T-cell (primary cell): ENCODE results near the gene LBX1. TPM values are rescaled to one million over a fixed set of nuclear protein-coding genes. Genes with fewer than 3 reads are reported as not detected.

Experiments
- ATAC-seq, 4 experiments: fragments of 200-7000 bp in 3 of 4; fragments of 150-1000 bp in 1 of 4; cut with Tn5 transposase; replicated peaks in 1 of 4; 1 replicate in 3 of 4; 2 replicates in 1 of 4; pipeline ENCODE4 v1.10.0; 2021; ENCODE audit warnings: moderate library complexity in 3 of 4, mild to moderate bottlenecking in 2 of 4, moderate number of reproducible peaks in 1 of 4
- CTCF ChIA-PET, 2 donors: fragments of 300-600 bp; sonication (Branson Sonifier 250); formaldehyde crosslinking; loops; one replicate each; lab custom pipeline; 2022; ENCODE audit warnings: antibody characterized with exemption in 2 of 2; lab: Charles Lee
- POLR2A ChIA-PET, 2 donors: fragments of 300-600 bp; sonication (Branson Sonifier 250); formaldehyde crosslinking; loops; one replicate each; lab custom pipeline; 2022; ENCODE audit warnings: antibody characterized with exemption in 2 of 2; lab: Charles Lee
- DNase-seq, 35 experiments: peaks; one replicate each; pipeline versions ENCODE4 v3.0.0 to v3.0.0-alpha.2; 2013 to 2023
- H3K27ac ChIP-seq: one replicate; pipeline ENCODE4 v1.5.1; 2013; ENCODE audit warnings: low read length
- H3K27me3 ChIP-seq, 2 experiments: replicated peaks in 1 of 2; 1 replicate in 1 of 2; 2 replicates in 1 of 2; pipeline versions ENCODE4 v1.6.1 to v1.7.0; 2013; ENCODE audit warnings: low read length in 1 of 2, mixed read lengths in 1 of 2; ENCODE audit not compliant: control insufficient read depth in 2 of 2, insufficient read depth in 2 of 2; ENCODE audit errors: extremely low read depth in 1 of 2
- H3K36me3 ChIP-seq, 2 donors: 1 replicate in 1 of 2; 2 replicates in 1 of 2; pipeline versions ENCODE4 v1.6.1 to v1.7.0; 2013; ENCODE audit warnings: low read length in 1 of 2; ENCODE audit not compliant: control insufficient read depth in 2 of 2, insufficient read depth in 1 of 2; ENCODE audit errors: extremely low read depth in 1 of 2
- H3K4me1 ChIP-seq, 2 experiments: 1 replicate in 1 of 2; 2 replicates in 1 of 2; pipeline versions ENCODE4 v1.6.1 to v1.7.0; 2013; ENCODE audit warnings: low read length in 2 of 2, mixed read lengths in 1 of 2; ENCODE audit not compliant: insufficient read depth in 2 of 2, control insufficient read depth in 1 of 2; ENCODE audit errors: extremely low read depth in 1 of 2
- H3K4me3 ChIP-seq, 2 donors: 1 replicate in 1 of 2; 2 replicates in 1 of 2; pipeline versions ENCODE4 v1.5.1 to v1.7.0; 2013; ENCODE audit warnings: mild to moderate bottlenecking in 2 of 2, low read length in 1 of 2, moderate library complexity in 1 of 2; ENCODE audit not compliant: control insufficient read depth in 1 of 2; ENCODE audit errors: extremely low read depth in 1 of 2
- H3K9me3 ChIP-seq: 2 replicates; pipeline ENCODE4 v1.7.0; 2013
- H3K27ac Mint-ChIP-seq, 2 donors: one replicate each; pipeline ENCODE4 v1.8.0; 2020 to 2021; ENCODE audit warnings: mild to moderate bottlenecking in 2 of 2, mixed read lengths in 2 of 2
- H3K27me3 Mint-ChIP-seq, 2 donors: one replicate each; pipeline ENCODE4 v1.8.0; 2021 to 2022; ENCODE audit warnings: mixed read lengths in 2 of 2
- H3K36me3 Mint-ChIP-seq: one replicate; pipeline ENCODE4 v1.8.0; 2021; ENCODE audit warnings: mixed read lengths
- H3K4me1 Mint-ChIP-seq, 3 donors: one replicate each; pipeline ENCODE4 v1.8.0; 2020 to 2022; ENCODE audit warnings: mixed read lengths in 3 of 3, mild to moderate bottlenecking in 1 of 3
- H3K4me3 Mint-ChIP-seq, 3 donors: one replicate each; pipeline ENCODE4 v1.8.0; 2020 to 2022; ENCODE audit warnings: mild to moderate bottlenecking in 3 of 3, mixed read lengths in 3 of 3, moderate library complexity in 3 of 3
- H3K9me3 Mint-ChIP-seq, 3 donors: one replicate each; pipeline ENCODE4 v1.8.0; 2020 to 2022; ENCODE audit warnings: mixed read lengths in 3 of 3
- WGBS: methylation state at CpG from one replicate; pipeline ENCODE4 v1.1.5; 2013; ENCODE audit warnings: missing lambda C conversion rate; ENCODE audit not compliant: insufficient coverage; 5-methylcytosine and 5-hydroxymethylcytosine counted together
- total RNA-seq, 35 experiments: library from RNA in 6 of 35; stranded (reverse) in 6 of 35; fragments of 120-200 nt in 1 of 35; gene quantifications; one replicate each; pipeline versions ENCODE4 v1.2.1 to v1.2.4 and lab custom pipeline; 2013 to 2026

LBX1 gene
- total RNA-seq, 5 donors from 2014 or later (not counting 1 experiment from before 2014, with no cell fraction given): not detected

DNA sequence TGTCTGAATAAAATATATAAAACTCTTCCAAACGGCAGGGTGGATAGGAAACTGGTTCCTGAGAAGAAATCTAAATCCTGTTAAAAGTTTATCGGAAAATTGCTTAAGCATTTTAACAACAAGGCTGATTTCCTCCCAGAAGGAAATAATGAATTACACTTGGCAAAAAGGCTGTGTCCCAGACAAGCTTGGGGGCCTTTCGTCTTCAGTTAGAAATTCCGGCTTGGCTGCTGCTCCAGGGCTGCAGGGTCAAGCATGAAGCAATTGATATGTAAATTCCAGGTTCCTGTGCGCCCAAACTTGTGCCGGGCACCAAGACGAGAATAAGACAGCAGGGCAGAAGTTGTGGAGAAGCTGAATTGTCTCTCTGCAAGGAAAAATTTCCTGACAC lies 38.0 kb upstream of the LBX1 start:
- Mint-ChIP-seq H3K4me1 (peaks cover under 1 to 4% (median 1%) of the 10 kb centered on the region in 3 donors), H3K27ac (no peak overlapping the region), H3K36me3 (no peaks in the 10 kb centered on the region), H3K9me3 (no peaks in the 10 kb centered on the region), H3K4me3 (no peak overlapping the region), H3K27me3 (peaks cover 29 to 33% of the 10 kb centered on the region in 2 donors)
- DNase-seq (no peak), ATAC-seq (no peak)
- H3K27me3 ChIP-seq: peaks cover 0 to 52% of the 10 kb centered on the region in 2 experiments
- POLR2A ChIA-PET: interaction anchor here in 1 of 2 donors (0.6 kb wide), 1 partner anchor 467 kb away, joined by 4 read pairs; no protein-coding TSS in a partner anchor
- CTCF ChIA-PET: interaction anchor here in 1 of 2 donors (0.8 to 1.2 kb wide), 2 partner anchors 15 to 177 kb away, joined by 3 read pairs; no protein-coding TSS in a partner anchor
- no peak overlapping the region for H3K27ac ChIP-seq
- no peak overlapping the region for H3K4me3 ChIP-seq
- no peaks in the 10 kb centered on the region for H3K36me3 ChIP-seq
- 94% methylated on average over 6 of the region's 7 CpGs for WGBS
- H3K4me1 ChIP-seq: no peaks in the 10 kb centered on the region
- no peaks in the 10 kb centered on the region for H3K9me3 ChIP-seq

DNA sequence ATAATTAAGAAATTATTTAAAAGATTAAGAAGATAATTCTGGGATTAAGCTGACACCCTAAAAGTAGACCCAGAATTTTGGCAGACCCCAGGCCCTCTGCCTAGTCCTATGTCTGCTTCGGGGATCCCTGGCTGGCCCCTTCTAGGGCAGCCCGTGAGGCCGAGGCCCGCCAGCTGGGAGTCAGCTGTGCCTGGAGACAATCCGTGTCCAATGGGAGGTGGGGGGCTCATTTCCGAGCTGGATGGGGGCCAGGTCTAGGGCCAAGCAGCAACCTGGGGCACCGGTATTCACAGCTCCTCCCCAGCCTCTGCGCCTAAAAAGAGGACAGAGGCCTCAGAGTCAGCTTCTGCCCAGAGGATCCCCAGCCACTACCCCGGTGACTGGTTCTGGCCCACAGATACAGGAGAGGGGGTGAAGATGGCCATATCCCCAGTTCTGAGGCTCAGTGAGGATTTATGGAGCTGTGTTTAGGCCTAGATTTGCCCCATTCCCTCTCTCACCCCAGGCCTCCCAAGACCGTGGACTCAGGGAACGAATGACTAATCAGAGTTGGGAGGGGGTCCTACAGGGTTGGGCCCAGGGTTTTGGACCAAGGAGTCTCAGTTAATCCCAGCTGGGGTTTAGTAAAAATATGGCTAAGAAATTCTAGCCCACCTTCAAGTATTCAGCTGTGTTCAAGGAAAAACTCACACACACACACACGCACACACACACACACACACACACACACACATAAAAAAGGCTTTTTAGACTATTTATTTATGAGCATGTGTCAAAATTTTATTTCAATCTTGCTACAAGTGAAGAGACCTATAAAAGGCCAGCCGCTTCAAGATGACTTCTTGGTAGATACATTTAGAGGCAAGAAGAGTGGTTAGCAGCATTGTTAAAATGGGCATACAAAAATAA lies 37.4 kb upstream of the LBX1 start:
- no peaks in the 10 kb centered on the region for H3K9me3 ChIP-seq
- POLR2A ChIA-PET: no interaction called here
- peaks cover 27 to 34% of the 10 kb centered on the region in 2 donors for H3K27me3 Mint-ChIP-seq
- 89% methylated on average over 5 of the region's 13 CpGs for WGBS
- CTCF ChIA-PET: interaction anchor here in 1 of 2 donors (0.7 to 1.2 kb wide), 4 partner anchors 16 to 190 kb away, joined by 3 read pairs; no protein-coding TSS in a partner anchor
- H3K27me3 ChIP-seq: peaks cover 2 to 54% of the 10 kb centered on the region in 2 experiments
- no peak for ATAC-seq
- H3K4me3 ChIP-seq: no peak overlapping the region
- no peaks in the 10 kb centered on the region for H3K36me3 ChIP-seq
- H3K36me3 Mint-ChIP-seq: no peaks in the 10 kb centered on the region
- H3K27ac ChIP-seq: no peak overlapping the region
- H3K4me1 Mint-ChIP-seq: no peaks in the 10 kb centered on the region
- no peaks in the 10 kb centered on the region for H3K4me1 ChIP-seq
- H3K9me3 Mint-ChIP-seq: no peaks in the 10 kb centered on the region
- DNase-seq: no peak
- H3K4me3 Mint-ChIP-seq: no peak overlapping the region
- no peak overlapping the region for H3K27ac Mint-ChIP-seq

DNA sequence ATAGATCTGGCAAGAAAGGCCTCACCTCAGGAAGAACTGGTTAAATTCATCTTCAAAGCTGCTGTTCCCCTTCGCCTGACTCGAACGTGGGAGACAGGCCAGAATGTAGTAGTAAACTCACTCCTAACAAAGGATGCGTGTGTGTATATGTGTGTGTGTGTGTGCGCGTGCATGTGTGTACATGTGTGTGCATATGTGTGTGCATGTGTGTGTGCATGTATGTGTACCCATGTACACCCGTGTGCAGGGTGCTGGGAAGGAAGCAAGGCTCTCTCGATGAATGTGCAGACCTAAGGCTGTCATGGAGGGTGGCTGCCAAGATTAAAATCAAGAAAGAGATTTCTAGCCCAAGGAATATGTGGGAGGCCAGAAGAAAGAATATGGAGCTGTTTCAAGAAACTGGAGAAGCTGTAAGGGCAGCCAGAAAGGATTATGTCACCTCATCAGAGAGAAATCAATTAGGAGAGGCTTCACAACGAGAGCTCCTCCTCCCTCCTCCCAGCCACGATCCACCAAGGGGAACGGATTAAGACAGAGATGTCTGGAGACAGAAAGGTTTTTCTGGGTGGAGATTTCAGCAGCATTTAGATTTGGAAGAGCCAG lies 34.0 kb upstream of the LBX1 start:
- WGBS: 85% methylated on average over 5 of the region's 11 CpGs

DNA sequence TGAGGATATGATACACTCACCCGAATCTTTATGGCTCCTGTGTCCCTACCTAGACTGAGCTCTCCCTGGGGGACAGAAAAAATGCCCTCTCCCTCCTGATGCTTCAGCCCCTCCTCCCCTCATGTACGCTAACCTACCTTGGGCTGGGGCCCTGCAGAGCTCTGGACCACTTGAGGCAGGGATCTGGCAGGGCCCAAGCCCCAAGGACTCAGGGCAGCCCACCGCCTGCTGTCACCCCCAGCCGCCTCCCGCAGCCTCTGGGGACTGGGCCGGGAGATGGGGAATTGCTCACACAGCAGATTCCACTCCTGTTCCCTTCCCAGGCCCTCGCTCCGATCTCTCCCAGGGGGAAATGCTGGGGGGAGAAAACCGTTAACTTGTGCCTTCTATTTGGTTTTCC lies 32.9 kb upstream of the LBX1 start:
- H3K27ac Mint-ChIP-seq: no peak overlapping the region

More for the DNA sequence above, 34.0 kb upstream of the LBX1 start:
- peaks cover 28 to 33% of the 10 kb centered on the region in 2 donors for H3K27me3 Mint-ChIP-seq
- H3K27ac Mint-ChIP-seq: no peak overlapping the region
- no peak for ATAC-seq
- Histone ChIP-seq H3K4me3 (no peak overlapping the region), H3K36me3 (no peaks in the 10 kb centered on the region), H3K27ac (no peak overlapping the region), H3K4me1 (no peaks in the 10 kb centered on the region), H3K27me3 (peaks cover 5 to 61% of the 10 kb centered on the region in 2 experiments), H3K9me3 (no peaks in the 10 kb centered on the region)
- H3K4me1 Mint-ChIP-seq: no peaks in the 10 kb centered on the region
- no peak overlapping the region for H3K4me3 Mint-ChIP-seq
- H3K9me3 Mint-ChIP-seq: peaks cover 0 to under 1% (median under 1%) of the 10 kb centered on the region in 3 donors
- POLR2A ChIA-PET: no interaction called here
- H3K36me3 Mint-ChIP-seq: peaks cover under 1% of the 10 kb centered on the region
- CTCF ChIA-PET: no interaction called here
- no peak for DNase-seq

DNA sequence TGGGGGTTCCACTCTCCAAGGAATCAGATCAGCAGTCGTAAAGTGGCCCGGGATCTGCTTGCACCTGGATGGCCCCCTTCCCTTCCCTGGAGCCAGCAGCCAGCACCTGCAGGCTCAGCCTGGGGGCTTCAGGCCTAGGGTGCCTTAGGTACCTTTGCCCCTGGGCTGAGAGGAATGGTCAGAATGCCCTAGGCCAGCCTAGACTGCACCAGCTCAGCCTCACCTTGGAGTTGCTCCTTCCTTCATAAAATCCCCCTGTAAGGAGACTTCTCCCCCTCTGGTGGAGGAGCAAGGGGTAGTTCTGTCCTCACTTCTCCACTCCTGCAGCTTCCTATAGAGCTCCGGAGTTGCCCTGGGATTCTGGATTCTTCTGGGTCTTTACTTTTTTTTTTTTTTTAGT lies 32.4 kb upstream of the LBX1 start:
- H3K9me3 ChIP-seq: no peaks in the 10 kb centered on the region
- Mint-ChIP-seq H3K27me3 (peaks cover 32 to 36% of the 10 kb centered on the region in 2 donors), H3K4me1 (no peaks in the 10 kb centered on the region), H3K4me3 (no peak overlapping the region), H3K36me3 (peaks cover 4% of the 10 kb centered on the region), H3K9me3 (peaks cover 0 to 6% (median 5%) of the 10 kb centered on the region in 3 donors), H3K27ac (no peak overlapping the region)
- ATAC-seq (no peak), DNase-seq (no peak)
- 52% methylated on average over 2 of the region's 3 CpGs for WGBS
- H3K36me3 ChIP-seq: no peaks in the 10 kb centered on the region
- peaks cover 7 to 56% of the 10 kb centered on the region in 2 experiments for H3K27me3 ChIP-seq
- ChIA-PET POLR2A (no interaction called here), CTCF (interaction anchor here in 1 of 2 donors (0.5 kb wide), 1 partner anchor 463 kb away, joined by 3 read pairs; no protein-coding TSS in a partner anchor)
- no peak overlapping the region for H3K4me3 ChIP-seq
- no peak overlapping the region for H3K27ac ChIP-seq
- H3K4me1 ChIP-seq: no peaks in the 10 kb centered on the region

More for the DNA sequence above, 32.9 kb upstream of the LBX1 start:
- DNase-seq (no peak), ATAC-seq (no peak)
- ChIA-PET POLR2A (no interaction called here), CTCF (interaction anchor here in 1 of 2 donors (0.5 kb wide), 1 partner anchor 15 kb away, joined by 3 read pairs; no protein-coding TSS in a partner anchor)
- Histone ChIP-seq H3K27ac (no peak overlapping the region), H3K27me3 (peaks cover 7 to 58% of the 10 kb centered on the region in 2 experiments), H3K4me3 (no peak overlapping the region), H3K4me1 (no peaks in the 10 kb centered on the region), H3K36me3 (no peaks in the 10 kb centered on the region), H3K9me3 (no peaks in the 10 kb centered on the region)
- peaks cover 4% of the 10 kb centered on the region for H3K36me3 Mint-ChIP-seq
- H3K4me3 Mint-ChIP-seq: no peak overlapping the region
- H3K4me1 Mint-ChIP-seq: no peaks in the 10 kb centered on the region
- WGBS: 57% methylated on average over 1 of the region's 9 CpGs
- H3K27me3 Mint-ChIP-seq: peaks cover 32 to 36% of the 10 kb centered on the region in 2 donors
- H3K9me3 Mint-ChIP-seq: peaks cover 0 to 6% (median 5%) of the 10 kb centered on the region in 3 donors
